ENCODE measurements around the gene ARHGEF38.

Gene ARHGEF38

DNA sequence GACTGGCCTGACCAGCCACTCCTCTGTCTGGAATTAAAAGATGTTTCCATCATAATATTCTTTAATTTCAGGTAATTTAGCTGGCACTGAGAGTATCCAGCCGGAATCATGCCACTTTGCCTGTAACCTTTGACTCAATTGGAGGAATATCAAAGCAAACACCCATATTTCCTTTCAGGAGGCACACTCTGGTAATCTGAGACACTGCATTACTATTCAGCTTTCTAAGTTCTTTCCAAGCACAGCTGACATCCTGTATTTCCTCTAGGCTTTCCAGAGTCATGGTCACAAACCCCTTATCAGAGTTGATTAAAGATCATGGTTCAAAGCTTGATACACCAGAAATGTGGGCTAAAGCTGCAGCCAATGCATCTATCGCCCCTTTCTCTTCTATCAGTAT is 126.8 kb downstream of the ARHGEF38 start:
- TF ChIP-seq NFIC (IDR thresholded peaks at IDR 0.05) = peak; percentile 45; the same call in 1 of the 2 replicates
- TF ChIP-seq TCF12 (IDR thresholded peaks at IDR 0.05; ENCODE audit: low read depth) = no peak

GRCh38 chr4:105683038-105683437 is 130.6 kb downstream of the ARHGEF38 start:
- peak; percentile 63 for TF ChIP-seq TCF12 (IDR thresholded peaks at IDR 0.05; ENCODE audit: low read depth)
- no peak for TF ChIP-seq ZBTB7A (IDR thresholded peaks at IDR 0.05; ENCODE audit: low read depth)
- no peak for TF ChIP-seq USF1 (IDR thresholded peaks at IDR 0.05)
- no peak for TF ChIP-seq YY1 (IDR thresholded peaks at IDR 0.05; ENCODE audit: low read depth)
- TF ChIP-seq CREB1 (IDR thresholded peaks at IDR 0.05; ENCODE audit: low read depth) = no peak
- peak; percentile 57 for TF ChIP-seq TEAD4 (IDR thresholded peaks at IDR 0.05)
- no peak for TF ChIP-seq TAF1 (IDR thresholded peaks at IDR 0.05; ENCODE audit: low read depth)
- TF ChIP-seq CEBPB (IDR thresholded peaks at IDR 0.05) = no peak
- 0 out of 2 replicates have a peak, but pooled peaks have one; percentile 20 for TF ChIP-seq MAX (IDR thresholded peaks at IDR 0.05)
- peak; percentile 42; the same call in 1 of the 2 replicates for TF ChIP-seq FOXM1 (IDR thresholded peaks at IDR 0.05; ENCODE audit: borderline replicate concordance, low read depth)
- no peak for TF ChIP-seq REST (IDR thresholded peaks at IDR 0.05; ENCODE audit: low read depth)
- TF ChIP-seq RAD21 (IDR thresholded peaks at IDR 0.05; ENCODE audit: low read depth) = no peak
- TF ChIP-seq NFIC (IDR thresholded peaks at IDR 0.05) = peak; percentile 94
- TF ChIP-seq EGR1 (IDR thresholded peaks at IDR 0.05) = no peak
- peak; percentile 29; the same call in 1 of the 2 replicates for TF ChIP-seq EP300 (IDR thresholded peaks at IDR 0.05; ENCODE audit: borderline replicate concordance)

- no peak for TF ChIP-seq MAX (IDR thresholded peaks at IDR 0.05)
- no peak for TF ChIP-seq RAD21 (IDR thresholded peaks at IDR 0.05; ENCODE audit: low read depth)
- TF ChIP-seq CREB1 (IDR thresholded peaks at IDR 0.05; ENCODE audit: low read depth) = no peak
- TF ChIP-seq TCF12 (IDR thresholded peaks at IDR 0.05; ENCODE audit: low read depth) = no peak
- TF ChIP-seq FOXM1 (IDR thresholded peaks at IDR 0.05; ENCODE audit: borderline replicate concordance, low read depth) = no peak
- no peak for TF ChIP-seq TAF1 (IDR thresholded peaks at IDR 0.05; ENCODE audit: low read depth)
- no peak for TF ChIP-seq REST (IDR thresholded peaks at IDR 0.05; ENCODE audit: low read depth)
Observed at GRCh38 chr4:105686571-105686970, 134.2 kb downstream of the ARHGEF38 start.

DNA sequence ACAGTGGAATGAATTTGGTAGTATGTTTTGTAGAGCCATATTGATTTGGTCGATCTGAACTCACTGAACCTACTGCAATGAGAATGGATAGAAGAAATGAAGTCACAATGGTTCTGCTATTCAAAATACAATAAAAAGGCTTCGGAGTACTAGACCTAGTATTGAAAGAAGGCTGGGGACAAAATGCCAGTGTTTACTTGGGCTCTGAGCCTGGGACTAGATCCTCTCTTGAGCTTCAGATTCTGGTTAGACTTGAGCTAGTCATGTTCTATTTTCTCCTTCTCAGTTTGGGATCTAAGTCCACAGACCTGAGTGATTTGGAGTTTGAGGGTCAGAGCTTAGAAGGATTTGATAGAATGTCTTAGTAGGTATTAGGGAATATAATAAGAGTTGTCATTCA is 146.2 kb downstream of the ARHGEF38 start:
- TF ChIP-seq MAX (IDR thresholded peaks at IDR 0.05) (no peak), FOXM1 (IDR thresholded peaks at IDR 0.05; ENCODE audit: borderline replicate concordance, low read depth) (no peak), USF1 (IDR thresholded peaks at IDR 0.05) (no peak), YY1 (IDR thresholded peaks at IDR 0.05; ENCODE audit: low read depth) (no peak), NFIC (IDR thresholded peaks at IDR 0.05) (no peak), EGR1 (IDR thresholded peaks at IDR 0.05) (no peak), REST (IDR thresholded peaks at IDR 0.05; ENCODE audit: low read depth) (no peak), TCF12 (IDR thresholded peaks at IDR 0.05; ENCODE audit: low read depth) (no peak), TEAD4 (IDR thresholded peaks at IDR 0.05) (no peak), CREB1 (IDR thresholded peaks at IDR 0.05; ENCODE audit: low read depth) (no peak), EP300 (IDR thresholded peaks at IDR 0.05; ENCODE audit: borderline replicate concordance) (no peak), CEBPB (IDR thresholded peaks at IDR 0.05) (no peak), ZBTB7A (IDR thresholded peaks at IDR 0.05; ENCODE audit: low read depth) (no peak), TAF1 (IDR thresholded peaks at IDR 0.05; ENCODE audit: low read depth) (no peak), RAD21 (IDR thresholded peaks at IDR 0.05; ENCODE audit: low read depth) (no peak)
